ENCODE results near the gene SPARCL1.

GRCh38 chr4:87512400-87512799, 16.8 kb downstream of the SPARCL1 start:
- TF ChIP-seq CTCF (IDR thresholded peaks at IDR 0.05; ENCODE audit: low read length), result no peak
- no peak for TF ChIP-seq EZH2 (IDR thresholded peaks at IDR 0.05; ENCODE audit: borderline replicate concordance, low read length)

Measured in OCI-LY1 (cell line).